C4-2B (cell line): ENCODE results near the gene LMF1.

ENCODE experiments used
- CTCF ChIP-seq: fragments of 450-650 bp; conservative IDR thresholded peaks from 2 replicates; pipeline ENCODE4 v1.5.1; 2017; ENCODE audit warnings: mild to moderate bottlenecking
- ZFX ChIP-seq: fragments of 450-650 bp; IDR thresholded peaks from 2 replicates; pipeline ENCODE4 v1.6.1; 2017

- TF ChIP-seq CTCF (no peak), ZFX (no peak)
Measured at GRCh38 chr16:874366-875181, 96.2 kb downstream of the LMF1 start.
